Activated T-helper 1 cell treated with anti-CD3 and anti-CD28 coated beads, Interleukin-2, amount 50 U/mL, for 16 hours (primary cell): ENCODE measurements around the gene SLC7A6OS.

ENCODE experiments used
- DNase-seq, 2 donors: peaks; one replicate each; pipeline ENCODE4 v3.0.0-alpha.2; 2020; ENCODE audit warnings: low read depth in 1 of 2, low spot score in 1 of 2

The SLC7A6OS gene

DNA sequence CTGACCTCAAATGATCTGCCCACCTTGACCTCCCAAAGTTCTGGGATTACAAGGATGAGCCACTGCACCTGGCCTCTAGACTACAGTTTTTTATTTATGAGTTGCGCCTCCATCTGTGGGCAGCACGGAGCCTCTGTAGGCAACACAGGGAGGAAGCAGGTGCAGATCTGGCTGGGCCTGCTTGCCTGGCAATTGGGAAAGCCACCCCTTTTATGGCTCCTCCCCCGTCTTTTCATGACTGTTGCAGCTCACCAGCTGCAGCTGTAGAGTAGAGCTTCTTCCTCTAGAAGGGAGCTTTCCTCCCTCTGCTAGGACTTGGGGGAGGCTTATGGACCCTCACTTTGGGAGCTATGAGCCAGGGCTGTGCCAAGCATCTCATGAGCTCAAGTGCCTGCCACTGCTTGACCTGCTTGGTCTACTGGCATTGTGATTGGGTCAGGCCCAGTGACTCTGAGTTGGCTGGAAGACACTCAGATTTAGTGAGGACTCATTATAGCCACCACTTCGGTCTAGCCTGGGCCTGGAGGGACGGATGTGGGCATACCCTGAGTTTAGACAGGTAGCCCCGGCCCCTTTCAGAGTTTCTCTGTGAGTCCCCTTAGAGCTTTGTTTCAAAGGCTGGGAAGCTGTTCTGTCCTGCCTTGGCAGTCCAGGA lies 53.4 kb downstream of the SLC7A6OS start:
- no peak for DNase-seq

DNA sequence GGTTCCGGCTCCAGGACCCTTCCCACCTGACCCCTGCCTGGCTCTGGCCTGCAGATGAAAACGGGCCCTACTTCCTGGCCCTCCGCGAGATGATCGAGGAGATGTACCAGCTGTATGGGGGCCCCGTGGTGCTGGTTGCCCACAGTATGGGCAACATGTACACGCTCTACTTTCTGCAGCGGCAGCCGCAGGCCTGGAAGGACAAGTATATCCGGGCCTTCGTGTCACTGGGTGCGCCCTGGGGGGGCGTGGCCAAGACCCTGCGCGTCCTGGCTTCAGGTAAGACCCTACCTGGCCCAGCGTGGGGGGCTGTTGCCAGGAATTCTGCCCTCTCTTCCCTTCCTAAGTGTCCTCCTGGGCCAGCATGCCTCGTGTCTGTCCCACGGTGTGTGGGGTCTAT lies 55.0 kb downstream of the SLC7A6OS start:
- no peak for DNase-seq

DNA sequence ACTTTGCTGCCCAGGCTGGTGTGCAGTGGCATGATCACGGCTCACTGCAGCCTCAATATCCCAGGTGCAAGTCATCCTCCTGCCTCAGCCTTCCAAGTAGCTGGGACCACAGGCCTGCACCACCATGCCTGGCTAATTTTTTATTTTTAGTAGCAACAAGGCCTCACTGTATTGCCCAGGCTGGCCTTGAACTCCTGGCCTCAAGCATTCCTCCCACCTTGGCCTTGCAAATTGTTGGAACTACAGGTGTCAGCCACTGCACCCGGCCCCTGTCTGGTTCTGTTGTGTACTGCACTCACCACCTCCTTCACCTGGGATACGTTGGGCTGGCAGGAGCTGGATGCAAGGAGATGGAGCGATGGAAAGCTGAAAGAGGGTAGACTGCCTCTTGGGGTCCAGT lies 57.0 kb downstream of the SLC7A6OS start:
- no peak for DNase-seq

DNA sequence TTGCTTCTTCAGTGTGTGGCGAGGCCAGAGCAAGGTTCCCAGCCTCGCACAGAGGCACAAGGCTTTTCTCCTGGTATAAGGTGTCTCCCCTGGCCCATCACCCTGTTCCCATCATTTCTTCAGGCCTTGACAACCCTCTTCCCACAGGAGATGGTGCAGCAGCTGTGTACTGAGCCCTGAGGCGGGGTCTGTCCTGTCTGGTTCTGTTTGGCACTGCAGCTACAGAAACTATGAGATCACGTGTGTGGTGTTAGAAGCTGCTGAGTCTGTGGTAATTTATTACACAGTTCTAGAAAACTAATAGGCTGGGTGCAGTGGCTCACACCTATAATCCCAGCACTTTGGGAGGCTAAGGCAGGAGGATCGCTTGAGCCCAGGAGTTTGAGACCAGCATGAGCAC lies 58.4 kb downstream of the SLC7A6OS start:
- DNase-seq = no peak

DNA sequence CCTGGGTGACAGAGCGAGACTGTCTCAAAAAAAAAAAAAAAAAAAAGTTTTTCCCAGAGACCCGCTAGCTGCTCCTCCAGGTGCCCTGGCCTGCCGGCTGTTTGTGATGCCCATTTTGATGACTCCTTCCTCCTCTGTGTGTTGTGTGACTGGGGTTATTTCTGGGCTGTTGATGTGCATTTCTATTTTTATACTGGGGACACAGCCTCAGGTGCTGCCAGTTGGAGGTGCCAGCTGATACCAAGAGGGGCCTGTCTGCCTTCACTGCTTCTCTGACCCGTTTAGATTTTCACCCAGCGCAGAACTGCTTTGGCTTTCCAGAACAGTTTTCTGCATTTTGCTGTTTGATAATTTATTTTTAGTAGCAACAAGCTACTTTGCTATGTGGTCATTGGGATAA lies 58.9 kb downstream of the SLC7A6OS start:
- no peak for DNase-seq

DNA sequence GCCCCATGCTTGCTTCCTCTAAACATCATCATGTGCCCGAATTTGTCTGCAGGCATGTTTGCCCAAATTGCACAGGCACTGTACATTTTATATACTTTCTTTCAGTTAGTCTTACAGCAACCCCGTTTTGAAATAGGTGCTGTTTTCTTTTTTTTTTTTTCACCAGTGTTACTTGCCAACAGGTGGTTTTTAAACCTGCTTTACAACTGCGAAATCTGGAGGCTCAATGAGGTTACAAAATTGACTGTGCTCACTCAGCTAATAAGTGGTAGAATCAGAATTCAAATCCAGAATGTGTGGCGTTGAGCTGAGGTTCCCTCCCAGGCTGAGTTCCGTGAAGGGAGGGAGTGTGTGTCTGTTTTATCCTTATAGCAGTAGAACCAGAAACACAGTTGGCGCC lies 59.8 kb downstream of the SLC7A6OS start:
- no peak for DNase-seq

DNA sequence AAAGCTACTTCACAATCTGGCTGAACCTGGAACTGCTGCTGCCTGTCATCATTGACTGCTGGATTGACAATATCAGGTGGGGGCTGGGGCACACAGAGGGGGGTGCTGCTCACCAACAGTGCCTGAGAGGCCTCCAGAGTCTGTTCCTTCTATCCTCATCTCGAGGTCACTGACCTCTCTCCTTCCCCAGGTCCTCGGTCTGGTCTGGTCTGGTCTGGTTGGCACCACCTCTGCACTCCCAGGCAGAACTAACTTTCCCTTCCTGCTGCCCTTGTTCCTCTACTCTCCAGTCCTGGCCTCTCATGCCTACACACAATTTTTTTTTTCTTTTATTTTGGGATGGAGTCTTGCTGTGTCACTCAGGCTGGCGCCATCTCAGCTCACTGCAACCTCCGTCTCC lies 61.4 kb downstream of the SLC7A6OS start:
- DNase-seq = no peak
